Nephron (organoid): ENCODE data around the gene CD274.

Experiments
- H3K27ac Mint-ChIP-seq, 3 experiments: 2 replicates each; pipeline ENCODE4 v1.8.0; 2020; ENCODE audit warnings: mixed read lengths in 3 of 3, mild to moderate bottlenecking in 2 of 3, moderate library complexity in 1 of 3
- H3K27me3 Mint-ChIP-seq: 2 replicates; pipeline ENCODE4 v1.8.0; 2021; ENCODE audit warnings: low read depth, mild to moderate bottlenecking, moderate library complexity, mixed read lengths
- H3K36me3 Mint-ChIP-seq: 2 replicates; pipeline ENCODE4 v1.8.0; 2020; ENCODE audit warnings: low read depth, mixed read lengths
- H3K4me1 Mint-ChIP-seq: 2 replicates; pipeline ENCODE4 v1.8.0; 2020; ENCODE audit warnings: mixed read lengths
- H3K4me3 Mint-ChIP-seq, 3 experiments: 2 replicates each; pipeline ENCODE4 v1.8.0; 2020; ENCODE audit warnings: mild to moderate bottlenecking in 3 of 3, mixed read lengths in 3 of 3, moderate library complexity in 2 of 3
- H3K9me3 Mint-ChIP-seq: 2 replicates; pipeline ENCODE4 v1.8.0; 2020; ENCODE audit warnings: mixed read lengths
- TF ChIP-seq, protein P1 (sequence below), 3 experiments: fragments of 200-600 bp; sonication (generic); IDR thresholded peaks; one replicate each; pipeline ENCODE4 v1.5.0; 2021; ENCODE audit warnings: antibody characterized with exemption in 3 of 3; ENCODE audit not compliant: unreplicated experiment in 3 of 3

The CD274 gene

GRCh38 chr9:5518171-5518936 lies 68.0 kb downstream of the CD274 start:
- Mint-ChIP-seq H3K27me3 (no peaks in the 10 kb centered on the region), H3K4me1 (no peaks in the 10 kb centered on the region), H3K4me3 (no peak overlapping the region), H3K9me3 (peaks cover 2% of the 10 kb centered on the region), H3K27ac (no peak overlapping the region), H3K36me3 (no peaks in the 10 kb centered on the region)
- TF ChIP-seq, protein P1, sequence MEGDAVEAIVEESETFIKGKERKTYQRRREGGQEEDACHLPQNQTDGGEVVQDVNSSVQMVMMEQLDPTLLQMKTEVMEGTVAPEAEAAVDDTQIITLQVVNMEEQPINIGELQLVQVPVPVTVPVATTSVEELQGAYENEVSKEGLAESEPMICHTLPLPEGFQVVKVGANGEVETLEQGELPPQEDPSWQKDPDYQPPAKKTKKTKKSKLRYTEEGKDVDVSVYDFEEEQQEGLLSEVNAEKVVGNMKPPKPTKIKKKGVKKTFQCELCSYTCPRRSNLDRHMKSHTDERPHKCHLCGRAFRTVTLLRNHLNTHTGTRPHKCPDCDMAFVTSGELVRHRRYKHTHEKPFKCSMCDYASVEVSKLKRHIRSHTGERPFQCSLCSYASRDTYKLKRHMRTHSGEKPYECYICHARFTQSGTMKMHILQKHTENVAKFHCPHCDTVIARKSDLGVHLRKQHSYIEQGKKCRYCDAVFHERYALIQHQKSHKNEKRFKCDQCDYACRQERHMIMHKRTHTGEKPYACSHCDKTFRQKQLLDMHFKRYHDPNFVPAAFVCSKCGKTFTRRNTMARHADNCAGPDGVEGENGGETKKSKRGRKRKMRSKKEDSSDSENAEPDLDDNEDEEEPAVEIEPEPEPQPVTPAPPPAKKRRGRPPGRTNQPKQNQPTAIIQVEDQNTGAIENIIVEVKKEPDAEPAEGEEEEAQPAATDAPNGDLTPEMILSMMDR (IDR thresholded peaks at IDR 0.05; ENCODE audit: unreplicated experiment in 3 of 3) = no peak

DNA sequence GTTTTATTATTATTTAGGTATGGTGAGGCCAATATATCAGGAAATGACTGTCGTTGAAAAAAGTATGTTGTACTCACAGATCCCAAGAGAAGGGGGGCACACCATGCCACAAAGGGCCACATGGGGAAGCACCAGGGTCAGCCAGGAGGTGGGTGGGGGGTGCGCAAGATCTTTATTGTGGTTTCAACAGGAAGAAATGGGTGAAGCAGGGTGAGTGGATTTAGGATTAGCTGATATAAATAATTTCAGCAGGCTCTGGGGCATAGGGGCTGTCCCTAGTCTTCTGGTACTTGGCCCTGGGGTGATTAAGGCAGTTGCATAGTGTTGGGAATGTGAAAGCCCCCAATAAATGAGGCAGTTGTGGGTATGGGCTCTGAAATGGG lies 68.6 kb downstream of the CD274 start:
- TF ChIP-seq, protein P1 (IDR thresholded peaks at IDR 0.05; ENCODE audit: unreplicated experiment in 3 of 3) = no peak
- Mint-ChIP-seq H3K9me3 (peaks cover 2% of the 10 kb centered on the region), H3K36me3 (no peaks in the 10 kb centered on the region), H3K27me3 (no peaks in the 10 kb centered on the region), H3K27ac (no peak overlapping the region), H3K4me1 (no peaks in the 10 kb centered on the region), H3K4me3 (no peak overlapping the region)
